GM21737 (cell line): ENCODE data around the gene ATG4C.

Experiments used
- ATAC-seq: cut with Tn5 transposase; IDR thresholded peaks from one replicate; pipeline ENCODE4 v1.9.1; 2021; ENCODE audit warnings: mild to moderate bottlenecking, moderate library complexity; ENCODE audit not compliant: unreplicated experiment

Gene ATG4C

DNA sequence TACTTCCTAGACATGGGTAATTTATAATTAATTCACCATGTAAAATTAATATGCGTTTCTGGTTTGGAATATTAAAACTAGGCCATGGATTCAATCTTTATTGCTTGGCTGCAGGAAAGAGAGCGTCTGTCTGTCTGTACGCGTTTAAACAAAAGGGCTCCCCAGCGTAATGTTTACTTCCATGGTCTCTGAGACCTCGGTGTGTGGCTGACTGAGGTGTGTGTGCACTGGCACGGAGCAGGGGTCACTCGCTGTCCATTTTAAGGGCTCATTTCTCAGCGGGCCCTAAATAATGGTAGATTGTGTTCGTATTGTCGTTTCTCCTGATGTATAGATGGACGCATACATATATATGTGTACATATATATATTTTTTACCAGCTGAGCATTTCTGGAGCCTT is 119.6 kb downstream of the ATG4C start:
- no peak for ATAC-seq

DNA sequence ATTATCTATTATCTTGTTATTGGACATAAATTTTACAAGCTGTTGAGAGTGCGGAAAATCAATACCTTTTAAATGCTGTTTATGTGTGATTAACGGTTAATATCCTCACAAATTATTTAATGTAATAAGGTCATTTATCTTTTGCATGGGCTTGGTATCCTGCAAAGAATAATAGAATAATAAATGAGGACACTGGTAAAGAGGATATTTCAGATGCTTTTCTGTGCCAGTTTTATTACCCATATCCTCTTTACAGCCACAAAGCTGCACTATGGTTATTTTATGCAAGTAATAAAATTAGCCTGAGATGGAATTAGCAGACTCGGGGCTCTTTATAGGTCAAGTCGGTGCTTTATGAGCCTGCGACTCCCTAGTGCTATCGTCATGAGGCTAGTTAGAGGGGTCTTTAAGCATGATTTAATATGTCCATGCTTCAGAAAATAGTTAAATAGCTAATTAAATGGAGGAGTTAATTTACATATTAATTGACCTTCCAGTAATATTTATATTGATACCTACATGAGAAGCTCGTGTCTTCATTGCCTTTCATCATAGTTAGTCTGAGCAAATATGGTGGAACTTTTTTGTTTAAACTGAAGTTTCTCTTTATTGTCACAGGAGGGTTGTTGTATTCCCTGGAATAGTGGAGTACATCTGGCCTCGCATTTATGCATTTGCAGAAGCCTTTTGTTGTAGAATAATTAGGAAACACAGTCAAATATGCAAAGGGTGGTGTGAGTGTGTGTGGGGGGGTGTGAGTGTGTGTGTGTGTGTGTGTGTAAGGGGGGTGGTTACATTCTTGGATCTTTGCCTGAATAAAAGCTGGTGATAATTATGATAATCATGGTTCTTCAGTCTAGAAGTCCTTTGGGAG is 120.3 kb downstream of the ATG4C start:
- ATAC-seq = no peak

DNA sequence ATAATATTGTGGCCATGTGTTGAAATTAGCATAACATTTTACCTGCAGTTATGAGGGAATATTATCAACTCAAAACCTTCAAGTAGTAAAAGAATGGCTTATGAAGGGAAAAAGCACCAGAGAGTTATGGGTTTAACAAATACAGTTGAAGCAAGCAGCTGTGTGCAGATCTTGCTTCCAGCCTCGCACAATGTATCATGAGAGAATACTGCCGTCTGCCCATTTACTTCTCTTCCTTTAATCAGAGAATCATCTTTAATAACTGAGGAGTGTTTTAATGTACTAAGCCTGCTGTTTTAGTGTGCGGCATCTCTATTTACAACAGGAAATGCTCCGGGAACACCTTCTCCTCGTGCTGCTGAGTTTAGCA is 120.9 kb downstream of the ATG4C start:
- no peak for ATAC-seq

DNA sequence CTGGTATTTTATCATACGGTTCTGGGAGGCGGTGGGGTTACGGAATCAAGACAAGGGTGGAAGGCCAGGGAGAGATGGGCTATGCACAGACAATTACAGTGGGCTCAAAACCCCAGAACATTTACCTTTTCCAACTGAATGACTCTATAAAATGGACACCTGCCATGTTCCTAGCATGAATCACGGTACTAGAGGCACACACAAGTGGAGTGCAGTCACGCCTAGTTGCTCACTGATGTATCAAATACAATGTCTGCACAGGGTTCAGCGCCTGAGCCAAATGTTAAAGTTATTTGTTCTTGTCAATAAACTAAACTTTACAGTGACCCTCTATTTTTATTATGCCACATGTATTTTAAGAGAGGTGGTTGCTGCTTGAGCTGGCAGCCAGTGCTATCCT is 121.4 kb downstream of the ATG4C start:
- ATAC-seq = no peak

DNA sequence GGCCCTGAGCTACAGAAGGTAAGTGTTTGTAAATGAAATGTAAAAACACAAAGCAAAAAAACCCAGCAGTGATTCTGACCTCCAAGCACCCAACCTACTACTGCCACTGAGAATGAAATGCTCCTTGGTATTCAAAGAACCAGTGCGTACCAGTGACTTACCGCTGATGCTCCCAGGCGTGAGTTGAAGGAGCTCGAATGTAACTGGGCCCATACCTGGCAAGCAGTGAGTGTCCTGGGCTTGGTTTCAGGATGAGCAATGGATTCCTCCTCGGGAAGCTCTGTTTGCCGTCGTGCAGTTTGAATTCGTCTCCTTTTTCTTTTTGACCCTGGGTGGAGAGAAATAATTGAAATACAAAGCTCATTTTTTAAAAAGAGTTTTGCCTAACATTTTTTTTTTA is 121.9 kb downstream of the ATG4C start:
- no peak for ATAC-seq

DNA sequence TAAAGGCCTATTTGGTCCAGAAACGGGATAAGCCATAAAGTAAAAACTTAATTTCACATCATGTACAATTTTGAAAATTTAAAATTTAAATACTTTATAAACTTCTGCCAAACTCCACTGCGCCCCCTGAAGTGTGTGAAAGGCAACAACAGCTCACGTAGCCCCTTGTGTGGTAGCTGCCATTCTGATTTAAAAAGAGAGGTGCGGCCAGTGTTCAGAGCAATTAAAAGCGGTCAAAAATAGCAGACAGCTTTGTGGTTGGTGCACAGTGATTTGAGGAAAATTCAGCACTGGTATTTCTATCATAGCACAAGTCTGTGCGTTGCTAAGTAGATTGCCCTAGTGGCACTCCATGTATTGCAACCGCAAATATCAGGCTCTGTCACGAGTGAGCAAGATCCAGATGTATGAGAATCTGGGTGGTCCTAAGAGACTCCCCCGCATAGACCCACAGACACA is 122.5 kb downstream of the ATG4C start:
- ATAC-seq = no peak

DNA sequence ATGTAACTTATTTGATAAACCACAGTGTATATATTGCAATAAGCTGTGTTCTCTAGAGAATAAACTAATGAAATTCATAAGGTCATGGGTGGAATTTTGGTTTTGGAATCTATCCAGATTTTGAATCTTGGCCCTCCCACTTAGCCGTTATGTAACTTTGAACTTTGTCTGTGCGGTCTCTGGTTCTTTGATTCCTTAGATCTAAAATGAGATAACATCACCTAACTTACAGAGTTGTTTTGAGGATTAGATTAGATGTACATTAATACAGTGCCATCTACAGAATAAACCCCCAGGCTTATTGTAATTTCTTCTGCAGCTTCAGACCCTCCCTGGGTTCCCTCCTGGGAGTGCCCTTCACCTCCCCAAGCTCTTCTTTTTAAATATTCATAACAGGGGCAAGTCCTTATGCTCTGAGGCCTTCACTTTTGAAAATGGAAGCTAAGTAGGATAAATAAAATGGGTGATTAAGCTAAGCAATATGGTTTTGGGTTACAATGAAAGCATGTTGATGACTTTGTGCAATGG is 124.3 kb downstream of the ATG4C start:
- no peak for ATAC-seq

DNA sequence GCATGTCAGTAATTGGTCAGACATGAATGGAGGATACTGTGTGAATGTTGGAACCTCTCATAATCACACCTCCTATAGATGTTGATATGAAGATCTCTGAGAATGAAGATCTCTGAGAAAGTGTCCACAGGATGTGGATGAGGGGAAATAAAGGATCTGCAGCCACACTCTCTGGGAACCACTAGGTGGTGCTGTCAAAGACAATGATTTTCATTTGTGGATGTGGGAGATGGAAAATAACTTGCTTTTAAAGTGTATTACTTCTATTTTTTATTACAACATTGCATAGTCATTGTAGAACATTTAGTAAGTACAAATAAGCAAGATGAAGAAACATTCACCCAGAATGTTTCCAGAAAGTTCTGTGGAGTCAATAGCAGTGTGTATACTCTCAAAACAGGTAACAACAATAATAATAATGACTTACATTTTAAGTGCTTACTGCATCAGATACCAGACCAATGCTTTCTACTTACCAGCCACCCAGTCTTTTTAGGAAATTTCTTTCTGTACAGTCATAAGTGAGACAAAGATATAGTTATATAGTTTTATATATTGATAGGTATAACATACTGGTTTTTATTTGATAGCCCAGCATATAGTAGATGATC is 128.2 kb downstream of the ATG4C start:
- no peak for ATAC-seq
